Prostate gland (tissue), 2 donors: ENCODE measurements around the gene BTF3. TPM values are rescaled to one million over a fixed set of nuclear protein-coding genes. Genes with fewer than 3 reads are reported as not detected.
"Not testable (repeated sequence)": the region's sequence is repeated elsewhere in the genome, so short reads cannot be mapped to it uniquely, and the experiment has no call there.

Experiments
- DNase-seq: peaks from one replicate; pipeline ENCODE4 v3.0.0-alpha.2; 2019; ENCODE audit warnings: low spot score
- H3K27ac ChIP-seq, 2 donors: fragments of 200-600 bp; sonication (generic); 2 replicates each; pipeline ENCODE4 v1.5.1; 2017 to 2019
- H3K27me3 ChIP-seq: fragments of 200-600 bp; sonication (generic); replicated peaks from 2 replicates; pipeline ENCODE4 v1.5.1; 2019; ENCODE audit not compliant: insufficient read depth
- H3K36me3 ChIP-seq, 2 donors: fragments of 200-600 bp; sonication (generic); 1 replicate in 1 of 2; 2 replicates in 1 of 2; pipeline versions ENCODE4 v1.5.1 to v1.8.1; 2017 to 2019
- H3K4me1 ChIP-seq: fragments of 200-600 bp; sonication (generic); replicated peaks from 2 replicates; pipeline ENCODE4 v1.5.1; 2019
- H3K4me3 ChIP-seq, 2 donors: fragments of 200-600 bp; sonication (generic); 2 replicates each; pipeline ENCODE4 v1.5.1; 2017 to 2019
- H3K9me3 ChIP-seq: fragments of 200-600 bp; sonication (generic); 2 replicates; pipeline ENCODE4 v1.5.1; 2017
- POLR2A ChIP-seq: fragments of 450-650 bp; IDR thresholded peaks from one replicate; pipeline ENCODE4 v1.6.1; 2016; ENCODE audit warnings: antibody characterized with exemption, mild to moderate bottlenecking
- POLR2AphosphoS5 ChIP-seq: sonication (generic); formaldehyde crosslinking; IDR thresholded peaks from one replicate; pipeline ENCODE4 v1.6.1; 2017; ENCODE audit warnings: antibody characterized with exemption
- WGBS: methylation state at CpG from one replicate; pipeline ENCODE4 v1.1.5; 2018; 5-methylcytosine and 5-hydroxymethylcytosine counted together
- intact Hi-C: fragments of 100-400 bp; cut with DNase I; formaldehyde crosslinking; loops from one replicate; pipeline ENCODE4 v1.14.2; 2022
- total RNA-seq, 2 donors: library from RNA; depleted of rRNA; stranded (reverse); fragments of >200 nt; gene quantifications; one replicate each; pipeline ENCODE4 v1.1.0, GENCODE V29; 2016
- TF ChIP-seq, protein P1 (sequence below), 4 experiments: fragments of 200-600 bp in 2 of 4; fragments of 450-650 bp in 2 of 4; sonication (generic) in 2 of 4; IDR thresholded peaks; 1 replicate in 3 of 4; 2 replicates in 1 of 4; pipeline ENCODE4 v1.5.1; 2016 to 2019; ENCODE audit warnings: antibody characterized with exemption in 4 of 4, mild to moderate bottlenecking in 2 of 4, moderate library complexity in 2 of 4

The BTF3 gene
- total RNA-seq, 2 donors from 2014 or later: 363 to 598 TPM

DNA sequence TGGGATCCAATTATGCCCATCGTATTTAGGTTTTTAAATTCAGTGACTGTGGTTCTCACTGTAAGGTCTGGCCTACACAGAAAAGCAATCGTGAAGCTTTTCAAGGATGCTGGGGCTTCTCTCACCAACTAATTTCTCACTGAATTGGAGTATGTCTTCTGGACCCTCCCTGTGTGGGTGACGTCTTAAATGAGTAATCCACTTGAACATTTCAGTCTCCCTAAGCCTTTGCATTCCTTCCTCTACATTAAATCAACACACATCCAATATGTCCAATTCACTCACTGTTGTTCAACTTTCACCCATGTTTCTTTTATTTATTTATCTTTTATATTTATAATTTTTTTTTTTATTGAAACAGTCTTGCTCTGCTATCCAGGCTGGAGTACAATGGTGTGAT, 12.5 kb upstream of the BTF3 start:
- H3K36me3 ChIP-seq: no peaks in the 10 kb centered on the region
- H3K4me1 ChIP-seq: no peaks in the 10 kb centered on the region
- DNase-seq: no peak
- H3K4me3 ChIP-seq: no peak overlapping the region
- intact Hi-C loops: no loop called here
- H3K27ac ChIP-seq: no peak overlapping the region
- H3K27me3 ChIP-seq: peaks cover 2% of the 10 kb centered on the region
- WGBS: 92% methylated on average over 3 of the region's 3 CpGs
- H3K9me3 ChIP-seq: no peaks in the 10 kb centered on the region
- TF ChIP-seq, protein P1, sequence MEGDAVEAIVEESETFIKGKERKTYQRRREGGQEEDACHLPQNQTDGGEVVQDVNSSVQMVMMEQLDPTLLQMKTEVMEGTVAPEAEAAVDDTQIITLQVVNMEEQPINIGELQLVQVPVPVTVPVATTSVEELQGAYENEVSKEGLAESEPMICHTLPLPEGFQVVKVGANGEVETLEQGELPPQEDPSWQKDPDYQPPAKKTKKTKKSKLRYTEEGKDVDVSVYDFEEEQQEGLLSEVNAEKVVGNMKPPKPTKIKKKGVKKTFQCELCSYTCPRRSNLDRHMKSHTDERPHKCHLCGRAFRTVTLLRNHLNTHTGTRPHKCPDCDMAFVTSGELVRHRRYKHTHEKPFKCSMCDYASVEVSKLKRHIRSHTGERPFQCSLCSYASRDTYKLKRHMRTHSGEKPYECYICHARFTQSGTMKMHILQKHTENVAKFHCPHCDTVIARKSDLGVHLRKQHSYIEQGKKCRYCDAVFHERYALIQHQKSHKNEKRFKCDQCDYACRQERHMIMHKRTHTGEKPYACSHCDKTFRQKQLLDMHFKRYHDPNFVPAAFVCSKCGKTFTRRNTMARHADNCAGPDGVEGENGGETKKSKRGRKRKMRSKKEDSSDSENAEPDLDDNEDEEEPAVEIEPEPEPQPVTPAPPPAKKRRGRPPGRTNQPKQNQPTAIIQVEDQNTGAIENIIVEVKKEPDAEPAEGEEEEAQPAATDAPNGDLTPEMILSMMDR (IDR thresholded peaks at IDR 0.05): no peak
- TF ChIP-seq POLR2A (no peak), POLR2AphosphoS5 (no peak)

DNA sequence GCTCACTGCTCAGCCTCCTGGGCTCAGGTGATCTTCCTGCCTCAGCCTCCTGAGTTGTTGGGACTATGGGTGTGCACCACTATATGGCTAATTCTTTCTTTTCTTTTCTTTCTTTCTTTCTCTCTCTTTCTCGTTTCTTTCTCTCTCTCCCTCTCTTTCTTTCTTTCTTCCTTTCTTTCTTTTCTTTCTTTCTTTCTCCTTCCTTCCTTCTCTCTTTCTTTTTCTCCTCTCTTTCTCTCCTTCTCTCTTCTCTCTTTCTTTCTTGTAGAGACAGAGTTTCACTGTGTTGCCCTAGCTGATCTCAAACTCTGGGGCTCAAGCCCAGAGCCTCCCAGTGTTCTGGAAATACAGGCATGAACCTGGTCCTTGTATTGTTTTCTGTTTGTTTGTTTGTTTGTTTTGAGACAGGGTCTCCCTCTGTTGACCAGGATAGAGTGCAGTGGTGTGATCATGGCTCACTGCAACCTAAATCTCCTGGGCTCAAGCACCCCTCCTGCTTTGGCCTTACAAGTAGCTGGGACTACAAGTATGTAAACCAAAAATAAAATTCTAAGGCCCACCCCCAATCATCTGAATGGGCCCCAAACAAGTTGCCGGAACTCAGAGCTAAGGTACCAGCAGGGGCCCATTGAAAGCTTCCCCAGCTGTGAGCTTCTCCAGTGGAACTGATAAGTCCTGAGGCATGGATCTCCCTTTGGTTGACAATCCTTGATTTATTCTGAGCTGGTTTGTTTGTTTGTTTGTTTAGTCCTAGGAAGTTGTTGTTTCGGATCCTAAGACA, 11.9 kb upstream of the BTF3 start:
- Histone ChIP-seq H3K4me3 (no peak overlapping the region), H3K9me3 (no peaks in the 10 kb centered on the region), H3K36me3 (no peaks in the 10 kb centered on the region), H3K27ac (no peak overlapping the region), H3K27me3 (peaks cover 2% of the 10 kb centered on the region), H3K4me1 (no peaks in the 10 kb centered on the region)
- WGBS: 85% methylated on average over 3 of the region's 3 CpGs
- no peak for DNase-seq
- no peak for TF ChIP-seq POLR2AphosphoS5
- no peak for TF ChIP-seq POLR2A
- TF ChIP-seq, protein P1 (IDR thresholded peaks at IDR 0.05): no peak
- intact Hi-C loops: no loop called here

DNA sequence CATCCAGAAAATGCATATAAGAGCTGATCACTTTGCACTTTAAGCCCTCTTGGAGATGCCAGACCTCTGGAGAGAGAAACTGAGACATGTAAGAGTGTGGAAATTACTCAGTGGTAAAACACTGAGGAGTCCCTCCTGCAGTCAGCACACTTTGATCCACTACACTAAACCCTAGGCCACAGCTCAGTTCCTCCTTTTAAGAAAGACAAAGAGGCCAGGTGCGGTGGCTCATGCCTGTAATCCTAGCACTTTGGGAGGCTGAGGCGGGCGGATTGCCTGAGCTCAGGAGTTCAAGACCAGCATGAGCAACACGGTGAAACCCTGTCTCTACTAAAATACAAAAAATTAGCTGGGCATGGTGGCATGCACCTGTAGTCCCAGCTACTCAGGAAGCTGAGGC, 11.0 kb upstream of the BTF3 start:
- H3K4me1 ChIP-seq, H3K4me3 ChIP-seq, intact Hi-C loops, H3K27me3 ChIP-seq, H3K9me3 ChIP-seq, H3K36me3 ChIP-seq, H3K27ac ChIP-seq, DNase-seq: not testable (repeated sequence)
- WGBS: 65% methylated on average over 4 of the region's 4 CpGs

DNA sequence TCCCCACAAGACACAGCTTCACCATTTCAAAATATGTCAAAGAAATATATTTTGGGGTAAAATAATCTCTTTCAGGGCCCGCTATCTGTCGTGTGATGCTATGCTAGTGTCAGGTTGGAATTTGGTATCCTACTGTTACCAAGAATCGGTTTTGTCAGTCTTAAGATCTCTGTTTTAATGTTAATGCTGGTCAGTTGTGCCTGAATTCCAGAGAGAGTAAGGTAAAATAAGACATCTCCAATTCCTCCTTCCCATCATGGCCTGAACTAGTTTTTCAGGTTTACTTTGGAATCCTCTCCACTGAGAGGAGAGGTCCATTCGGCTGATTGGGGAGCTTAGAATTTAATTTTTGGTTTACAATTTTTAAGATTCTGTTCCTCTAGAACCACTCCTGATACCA, 10.4 kb upstream of the BTF3 start:
- DNase-seq: no peak
- WGBS: 76% methylated on average over 4 of the region's 4 CpGs
- no peaks in the 10 kb centered on the region for H3K4me1 ChIP-seq
- peaks cover 2% of the 10 kb centered on the region for H3K27me3 ChIP-seq
- H3K4me3 ChIP-seq: no peak overlapping the region
- no peaks in the 10 kb centered on the region for H3K36me3 ChIP-seq
- H3K9me3 ChIP-seq: no peaks in the 10 kb centered on the region
- intact Hi-C loops: no loop called here
- TF ChIP-seq POLR2AphosphoS5: no peak
- TF ChIP-seq, protein P1 (IDR thresholded peaks at IDR 0.05): no peak
- TF ChIP-seq POLR2A: no peak
- no peak overlapping the region for H3K27ac ChIP-seq

DNA sequence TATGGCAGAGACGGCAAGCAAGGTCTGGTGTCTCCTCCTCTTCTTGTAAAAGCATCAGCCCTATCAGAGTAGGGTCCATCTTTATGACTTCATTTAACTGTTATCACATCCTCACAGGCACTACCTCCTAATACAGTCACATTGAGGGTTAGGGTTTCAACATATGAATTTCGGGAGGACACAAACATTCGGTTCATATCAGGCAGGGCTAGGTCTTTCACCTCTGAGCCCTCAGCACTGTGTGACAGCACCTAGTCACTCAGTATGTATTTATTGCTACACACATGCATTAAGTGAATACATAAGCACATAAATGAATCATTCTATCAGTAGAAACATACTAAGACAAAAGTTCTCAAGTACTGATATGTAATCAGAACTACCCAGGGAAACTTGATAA, 9.4 kb upstream of the BTF3 start:
- no peaks in the 10 kb centered on the region for H3K36me3 ChIP-seq
- no peaks in the 10 kb centered on the region for H3K9me3 ChIP-seq
- DNase-seq: no peak
- H3K27me3 ChIP-seq: peaks cover 2% of the 10 kb centered on the region
- intact Hi-C loops: no loop called here
- no peak overlapping the region for H3K4me3 ChIP-seq
- WGBS: 83% methylated on average over 3 of the region's 3 CpGs
- TF ChIP-seq, protein P1 (IDR thresholded peaks at IDR 0.05): no peak
- TF ChIP-seq POLR2AphosphoS5: no peak
- no peak for TF ChIP-seq POLR2A
- H3K4me1 ChIP-seq: no peaks in the 10 kb centered on the region
- no peak overlapping the region for H3K27ac ChIP-seq
